Measurements from ENCODE around the gene IQCF5. TPM values are rescaled to one million over a fixed set of nuclear protein-coding genes. Genes with fewer than 3 reads are reported as not detected.

IQCF5 gene
- total RNA-seq, 4 donors from 2014 or later, result not detected

- TF ChIP-seq CTCF (IDR thresholded peaks at IDR 0.05; ENCODE audit: low read depth), result no peak
These were observed 14.4 kb downstream of the IQCF5 start, which contains the start of gene IQCF2 for GRCh38 chr3:51860703-51861665. IQCF2 (plus strand) TSS chr3:51861615; CDS start chr3:51861667, 52 bp downstream.

GRCh38 chr3:51845129-51845528 is 30.3 kb downstream of the IQCF5 start:
- no peak for TF ChIP-seq CTCF (IDR thresholded peaks at IDR 0.05; ENCODE audit: low read depth)

GRCh38 chr3:51836606-51837005 is 38.8 kb downstream of the IQCF5 start:
- TF ChIP-seq CTCF (IDR thresholded peaks at IDR 0.05; ENCODE audit: low read depth), result no peak

GRCh38 chr3:51830836-51831385 is 44.5 kb downstream of the IQCF5 start:
- TF ChIP-seq CTCF (IDR thresholded peaks at IDR 0.05; ENCODE audit: low read depth), result no peak

- TF ChIP-seq CTCF (IDR thresholded peaks at IDR 0.05; ENCODE audit: low read depth), result no peak
These were observed 45.1 kb downstream of the IQCF5 start for GRCh38 chr3:51830345-51830744.

GRCh38 chr3:51828297-51828696 is 47.1 kb downstream of the IQCF5 start:
- no peak for TF ChIP-seq CTCF (IDR thresholded peaks at IDR 0.05; ENCODE audit: low read depth)

Small RNA genes lying within 50 kb of the gene (small RNA-seq; reads per million reads assigned to genes)
- gene RN7SL504P, result not detected

Other genes starting within 250 kb of the IQCF5 start
- 10 to 100 TPM; 35.5 to 72.1 (median 62.8) TPM for gene TEX264, start 204.3 kb downstream of the IQCF5 start, total RNA-seq
- under 1 TPM in 1 of 4 donors, not detected in 3; 0.17 TPM for gene GRM2, start 168.5 kb downstream of the IQCF5 start, total RNA-seq
- gene IQCF6, start 96.4 kb downstream of the IQCF5 start, total RNA-seq, result not detected
- not detected for gene IQCF2, start 14.0 kb downstream of the IQCF5 start, total RNA-seq
- gene IQCF1, start 27.8 kb upstream of the IQCF5 start, total RNA-seq, result not detected
- gene RRP9, start 66.3 kb upstream of the IQCF5 start, total RNA-seq, result 10 to 100 TPM in 2 of 4 donors, 1 to 10 TPM in 2; 8.1 to 18.1 (median 11.5) TPM
- 10 to 100 TPM; 13.4 to 39.0 (median 29.5) TPM for gene PARP3, start 66.8 kb upstream of the IQCF5 start, total RNA-seq
- gene GPR62, start 79.8 kb upstream of the IQCF5 start, total RNA-seq, result under 1 TPM in 1 of 4 donors, not detected in 3; 0.94 TPM
- gene PCBP4, start 91.9 kb upstream of the IQCF5 start, total RNA-seq, result 10 to 100 TPM; 10.8 to 39.9 (median 19.0) TPM
- 100 to 1,000 TPM in 1 of 4 donors, 10 to 100 TPM in 3; 46.0 to 122 (median 76.9) TPM for gene ABHD14B, start 98.4 kb upstream of the IQCF5 start, total RNA-seq
- gene ABHD14A, start 99.5 kb upstream of the IQCF5 start, total RNA-seq, result 10 to 100 TPM; 15.3 to 37.7 (median 26.0) TPM
- gene ACY1, start 107.9 kb upstream of the IQCF5 start, total RNA-seq, result 10 to 100 TPM; 24.5 to 60.3 (median 31.4) TPM
- 1,000 to 10,000 TPM; 1,093 to 1,919 (median 1,775) TPM for gene RPL29, start 120.3 kb upstream of the IQCF5 start, total RNA-seq
- gene DUSP7, start 181.0 kb upstream of the IQCF5 start, total RNA-seq, result 10 to 100 TPM in 2 of 4 donors, 1 to 10 TPM in 2; 5.9 to 15.6 (median 9.7) TPM

Measured in subcutaneous adipose tissue (tissue), 4 donors.